ENCODE results near the gene CEP290. TPM values are rescaled to one million over a fixed set of nuclear protein-coding genes. Genes with fewer than 3 reads are reported as not detected.

Gene CEP290
- total RNA-seq, 2 experiments from 2014 or later = 15.2 to 15.3 TPM

- H3K9me3 Mint-ChIP-seq = peaks cover 1% of the 10 kb centered on the region
- DNase-seq (no peak), ATAC-seq (no peak)
- TF ChIP-seq, protein P1, sequence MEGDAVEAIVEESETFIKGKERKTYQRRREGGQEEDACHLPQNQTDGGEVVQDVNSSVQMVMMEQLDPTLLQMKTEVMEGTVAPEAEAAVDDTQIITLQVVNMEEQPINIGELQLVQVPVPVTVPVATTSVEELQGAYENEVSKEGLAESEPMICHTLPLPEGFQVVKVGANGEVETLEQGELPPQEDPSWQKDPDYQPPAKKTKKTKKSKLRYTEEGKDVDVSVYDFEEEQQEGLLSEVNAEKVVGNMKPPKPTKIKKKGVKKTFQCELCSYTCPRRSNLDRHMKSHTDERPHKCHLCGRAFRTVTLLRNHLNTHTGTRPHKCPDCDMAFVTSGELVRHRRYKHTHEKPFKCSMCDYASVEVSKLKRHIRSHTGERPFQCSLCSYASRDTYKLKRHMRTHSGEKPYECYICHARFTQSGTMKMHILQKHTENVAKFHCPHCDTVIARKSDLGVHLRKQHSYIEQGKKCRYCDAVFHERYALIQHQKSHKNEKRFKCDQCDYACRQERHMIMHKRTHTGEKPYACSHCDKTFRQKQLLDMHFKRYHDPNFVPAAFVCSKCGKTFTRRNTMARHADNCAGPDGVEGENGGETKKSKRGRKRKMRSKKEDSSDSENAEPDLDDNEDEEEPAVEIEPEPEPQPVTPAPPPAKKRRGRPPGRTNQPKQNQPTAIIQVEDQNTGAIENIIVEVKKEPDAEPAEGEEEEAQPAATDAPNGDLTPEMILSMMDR (IDR thresholded peaks at IDR 0.05) = no peak
- ChIA-PET CTCF (no interaction called here), POLR2A (no interaction called here)
- H3K27me3 Mint-ChIP-seq = no peaks in the 10 kb centered on the region
- no peak overlapping the region for H3K27ac Mint-ChIP-seq
- peaks cover 44% of the 10 kb centered on the region for H3K36me3 Mint-ChIP-seq (ENCODE audit: low read depth)
- no peaks in the 10 kb centered on the region for H3K4me1 Mint-ChIP-seq (ENCODE audit: low read depth)
- no peak overlapping the region for H3K4me3 Mint-ChIP-seq
- intact Hi-C loops (cut with micrococcal nuclease) = no loop called here
Observed at GRCh38 chr12:88185279-88185678, 43.4 kb upstream of the CEP290 start.

GRCh38 chr12:88184196-88184595 lies 42.3 kb upstream of the CEP290 start:
- ATAC-seq = no peak
- peaks cover 53% of the 10 kb centered on the region for H3K36me3 Mint-ChIP-seq (ENCODE audit: low read depth)
- intact Hi-C loops (cut with micrococcal nuclease) = no loop called here

DNA sequence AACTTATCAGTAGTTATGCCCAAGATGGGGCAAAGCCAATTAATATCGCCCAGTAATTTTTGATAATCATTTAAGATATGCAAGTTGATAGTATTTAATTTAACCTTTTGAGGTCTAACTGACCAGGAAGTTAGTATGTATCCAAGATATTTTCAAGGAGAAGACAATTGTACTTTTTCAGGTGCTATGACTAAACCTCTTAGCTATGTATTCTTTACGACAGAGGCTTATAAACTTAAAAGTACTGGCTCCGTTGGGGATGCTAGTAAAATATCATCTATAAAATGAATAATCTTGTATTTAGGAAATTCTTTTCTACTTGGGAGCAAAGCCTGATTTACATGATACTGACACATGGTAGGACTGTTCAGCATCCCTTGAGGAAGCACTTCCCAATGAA lies 40.5 kb upstream of the CEP290 start:
- H3K9me3 Mint-ChIP-seq = peaks cover 1% of the 10 kb centered on the region
- H3K27ac Mint-ChIP-seq = no peak overlapping the region

More at GRCh38 chr12:88184196-88184595, 42.3 kb upstream of the CEP290 start:
- Mint-ChIP-seq H3K9me3 (peaks cover 1% of the 10 kb centered on the region), H3K27ac (no peak overlapping the region), H3K27me3 (no peaks in the 10 kb centered on the region), H3K4me3 (no peak overlapping the region), H3K4me1 (ENCODE audit: low read depth) (no peaks in the 10 kb centered on the region)
- ChIA-PET CTCF (no interaction called here), POLR2A (no interaction called here)
- no peak for DNase-seq
- TF ChIP-seq, protein P1 (IDR thresholded peaks at IDR 0.05) = no peak

DNA sequence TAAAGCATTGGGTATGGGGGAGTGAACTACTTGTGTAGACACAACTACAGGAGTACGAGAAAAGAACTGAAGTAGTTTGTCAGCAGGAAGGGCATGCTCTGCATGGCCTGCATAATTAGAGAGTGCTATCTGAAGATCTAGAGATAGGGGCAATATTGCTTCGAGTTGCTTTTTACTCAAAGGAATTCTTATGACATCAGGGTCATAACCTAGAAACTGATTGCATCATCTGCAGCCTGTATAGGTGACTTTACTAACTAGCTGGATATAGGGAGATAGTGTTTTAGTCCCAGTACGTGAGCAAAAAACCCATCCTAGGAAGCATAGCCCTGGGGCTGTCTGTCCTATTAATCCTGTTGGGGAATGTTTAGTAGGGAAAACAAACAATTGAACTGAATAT lies 40.0 kb upstream of the CEP290 start:
- DNase-seq (no peak), ATAC-seq (no peak)
- TF ChIP-seq, protein P1 (IDR thresholded peaks at IDR 0.05) = no peak
- POLR2A ChIA-PET = interaction anchor here (0.7 kb wide), 1 partner anchor 1587 kb away, joined by 3 read pairs; no protein-coding TSS in a partner anchor
- Mint-ChIP-seq H3K27ac (no peak overlapping the region), H3K9me3 (peaks cover 1% of the 10 kb centered on the region), H3K4me3 (no peak overlapping the region), H3K36me3 (ENCODE audit: low read depth) (peaks cover 64% of the 10 kb centered on the region), H3K27me3 (no peaks in the 10 kb centered on the region), H3K4me1 (ENCODE audit: low read depth) (no peaks in the 10 kb centered on the region)
- intact Hi-C loops (cut with micrococcal nuclease) = no loop called here
- CTCF ChIA-PET = no interaction called here

More for the DNA sequence above, 40.5 kb upstream of the CEP290 start:
- Mint-ChIP-seq H3K4me1 (ENCODE audit: low read depth) (no peaks in the 10 kb centered on the region), H3K36me3 (ENCODE audit: low read depth) (peaks cover 62% of the 10 kb centered on the region), H3K4me3 (no peak overlapping the region), H3K27me3 (no peaks in the 10 kb centered on the region)
- TF ChIP-seq, protein P1 (IDR thresholded peaks at IDR 0.05) = no peak
- POLR2A ChIA-PET = interaction anchor here (0.7 kb wide), 1 partner anchor 1586 kb away, joined by 3 read pairs; no protein-coding TSS in a partner anchor
- CTCF ChIA-PET = no interaction called here
- ATAC-seq (no peak), DNase-seq (no peak)
- intact Hi-C loops (cut with micrococcal nuclease) = no loop called here

DNA sequence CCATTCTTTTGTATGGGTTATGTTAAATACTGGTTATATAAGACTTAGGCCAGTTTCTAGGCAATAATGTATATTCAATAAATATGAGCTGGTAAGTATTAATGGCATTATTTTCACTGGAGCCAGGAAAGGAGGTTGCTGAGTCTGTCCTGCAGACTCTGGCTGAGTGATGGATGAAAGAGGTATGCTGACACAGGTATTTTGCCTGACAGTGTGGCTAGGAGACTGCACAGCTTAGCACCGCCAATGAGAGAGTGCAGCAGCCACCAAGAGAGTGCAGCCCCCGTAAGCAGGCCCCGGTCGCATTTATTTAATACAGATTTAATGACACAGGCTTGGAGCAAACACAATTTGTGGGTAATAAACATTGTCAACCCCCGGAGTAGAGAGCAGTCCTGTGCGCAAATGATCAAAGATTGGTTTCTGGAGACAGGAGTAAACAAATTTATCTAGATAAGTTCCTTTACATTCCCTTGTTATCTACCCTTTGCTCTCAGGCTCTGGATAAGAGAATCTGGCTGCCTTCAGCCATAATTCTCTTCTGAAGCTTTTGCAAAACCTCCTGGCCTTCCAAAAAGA lies 37.6 kb upstream of the CEP290 start:
- Mint-ChIP-seq H3K27me3 (no peaks in the 10 kb centered on the region), H3K4me1 (ENCODE audit: low read depth) (peaks cover 3% of the 10 kb centered on the region), H3K27ac (no peak overlapping the region), H3K36me3 (ENCODE audit: low read depth) (peaks cover 66% of the 10 kb centered on the region), H3K9me3 (no peaks in the 10 kb centered on the region), H3K4me3 (no peak overlapping the region)
- no peak for DNase-seq
- intact Hi-C loops (cut with micrococcal nuclease) = no loop called here
- no peak for ATAC-seq
- POLR2A ChIA-PET = no interaction called here
- TF ChIP-seq, protein P1 (IDR thresholded peaks at IDR 0.05) = no peak
- CTCF ChIA-PET = no interaction called here

Measured in activated CD8-positive, alpha-beta T cell treated with anti-CD3 and anti-CD28 coated beads for 36 hours (primary cell).